Measurements from ENCODE around the gene NDUFA1. TPM values are rescaled to one million over a fixed set of nuclear protein-coding genes. Genes with fewer than 3 reads are reported as not detected.

The NDUFA1 gene
- 17.7 and 19.9 TPM in 2 replicates for total RNA-seq

GRCh38 chrX:119871599-119872395, at the start of gene NDUFA1, which contains the start of gene RNF113A:
NDUFA1 (plus strand) TSS chrX:119871832; CDS start chrX:119871912, 80 bp downstream.
RNF113A (minus strand) TSS chrX:119871733; CDS start chrX:119871613, 120 bp downstream.

GRCh38 chrX:119852382-119853353, 19.0 kb upstream of the NDUFA1 start, which contains the start of gene UPF3B:
UPF3B (minus strand) TSS chrX:119852963; CDS start chrX:119852928, 35 bp downstream.

GRCh38 chrX:119895843-119896326, 24.3 kb downstream of the NDUFA1 start, which contains the start of gene AKAP14:
AKAP14 (plus strand) TSS chrX:119895893; CDS start chrX:119903224, 7,331 bp downstream.

Other genes starting within 250 kb of the NDUFA1 start
- gene SEPTIN6, start 178.7 kb upstream of the NDUFA1 start, total RNA-seq = 34.6 and 41.1 TPM in 2 replicates
- 0.49 and 0.97 TPM in 2 replicates for gene SOWAHD, start 113.2 kb upstream of the NDUFA1 start, total RNA-seq
- gene RPL39, start 80.2 kb upstream of the NDUFA1 start, total RNA-seq = 638 and 914 TPM in 2 replicates
- gene UPF3B, start 18.9 kb upstream of the NDUFA1 start, total RNA-seq = 0.61 and 0.97 TPM in 2 replicates
- gene RNF113A, start 99 bp upstream of the NDUFA1 start, total RNA-seq = 12.8 and 12.9 TPM in 2 replicates
- gene AKAP14, start 24.1 kb downstream of the NDUFA1 start, total RNA-seq = not detected in 2 replicates
- 2.8 and 3.6 TPM in 2 replicates for gene NKAP, start 71.9 kb downstream of the NDUFA1 start, total RNA-seq
- not detected in 2 replicates for gene RHOXF2B, start 205.9 kb downstream of the NDUFA1 start, total RNA-seq
- not detected in 2 replicates for gene RHOXF1, start 244.1 kb downstream of the NDUFA1 start, total RNA-seq

Measured in hair follicle dermal papilla cell (primary cell).